HAP-1 (cell line): ENCODE data around the gene CPEB1.

Source experiments
- DNase-seq, 2 experiments: peaks; one replicate each; pipeline ENCODE4 v3.0.0-alpha.2; 2016 to 2020; ENCODE audit warnings: low spot score in 2 of 2
- H3K27me3 ChIP-seq: fragments of 250-450 bp; sonication (Bioruptor Pico); 2 replicates; pipeline ENCODE4 v1.5.1; 2020; ENCODE audit warnings: low read depth, mild to moderate bottlenecking, moderate library complexity
- H3K36me3 ChIP-seq: fragments of 250-450 bp; sonication (Bioruptor Pico); replicated peaks from 2 replicates; pipeline ENCODE4 v1.5.1; 2020; ENCODE audit warnings: mild to moderate bottlenecking
- H3K4me1 ChIP-seq: fragments of 250-450 bp; sonication (Bioruptor Pico); 2 replicates; pipeline ENCODE4 v1.5.1; 2020; ENCODE audit warnings: mild to moderate bottlenecking
- H3K4me3 ChIP-seq: fragments of 250-450 bp; sonication (Bioruptor Pico); 2 replicates; pipeline ENCODE4 v1.5.1; 2020; ENCODE audit warnings: mild to moderate bottlenecking, moderate library complexity
- H3K9me3 ChIP-seq: fragments of 250-450 bp; sonication (Bioruptor Pico); 2 replicates; pipeline ENCODE4 v1.5.1; 2020; ENCODE audit warnings: mild to moderate bottlenecking, moderate library complexity
- in situ Hi-C: fragments of 300-500 bp; cut with MboI; formaldehyde crosslinking; loops from 3 replicates; pipeline ENCODE4 v1.14.3; 2020; ENCODE audit warnings: low sequenced_read_pairs, inconsistent platforms, mixed read lengths

CPEB1 gene

GRCh38 chr15:82647045-82647834 lies at the start of gene CPEB1:
TSS of gene CPEB1 (minus strand) at chr15:82647363. CDS start at chr15:82628459, 18,904 bp downstream.
- Histone ChIP-seq H3K4me1 (peaks cover 16% of the 10 kb centered on the region), H3K9me3 (no peaks in the 10 kb centered on the region), H3K36me3 (no peaks in the 10 kb centered on the region), H3K27me3 (peaks cover 9% of the 10 kb centered on the region), H3K4me3 (peak within 1 kb of the TSS; percentile 36)
- peak; percentile 57 to 76 for DNase-seq
- in situ Hi-C loops: no loop called here

GRCh38 chr15:82692171-82692570 lies 45.0 kb upstream of the CPEB1 start:
- no peak overlapping the region for H3K4me3 ChIP-seq
- in situ Hi-C loops: no loop called here
- H3K4me1 ChIP-seq: no peaks in the 10 kb centered on the region
- peaks cover 2% of the 10 kb centered on the region; the same call in 1 of the 2 replicates for H3K27me3 ChIP-seq
- DNase-seq: no peak
- no peaks in the 10 kb centered on the region for H3K9me3 ChIP-seq
- H3K36me3 ChIP-seq: no peaks in the 10 kb centered on the region

- Histone ChIP-seq H3K27me3 (peaks cover 10% of the 10 kb centered on the region; the same call in 1 of the 2 replicates), H3K9me3 (no peaks in the 10 kb centered on the region), H3K4me3 (no peak overlapping the region), H3K4me1 (no peaks in the 10 kb centered on the region), H3K36me3 (no peaks in the 10 kb centered on the region)
- no peak for DNase-seq
- in situ Hi-C loops: no loop called here
Observed at GRCh38 chr15:82689147-82689546, 42.0 kb upstream of the CPEB1 start.

GRCh38 chr15:82688691-82689090 lies 41.5 kb upstream of the CPEB1 start:
- H3K4me3 ChIP-seq: no peak overlapping the region
- in situ Hi-C loops: no loop called here
- H3K36me3 ChIP-seq: no peaks in the 10 kb centered on the region
- no peaks in the 10 kb centered on the region for H3K4me1 ChIP-seq
- H3K27me3 ChIP-seq: peaks cover 10% of the 10 kb centered on the region; the same call in 1 of the 2 replicates
- no peaks in the 10 kb centered on the region for H3K9me3 ChIP-seq
- no peak for DNase-seq

GRCh38 chr15:82681371-82681770 lies 34.2 kb upstream of the CPEB1 start:
- Histone ChIP-seq H3K9me3 (no peaks in the 10 kb centered on the region), H3K4me3 (peak overlapping the region; percentile 56; the same call in 1 of the 2 replicates), H3K4me1 (peaks cover 3% of the 10 kb centered on the region; the same call in 1 of the 2 replicates), H3K36me3 (no peaks in the 10 kb centered on the region), H3K27me3 (peaks cover 5% of the 10 kb centered on the region; the same call in 1 of the 2 replicates)
- DNase-seq: no peak
- in situ Hi-C loops: no loop called here

- Histone ChIP-seq H3K4me1 (peaks cover 3% of the 10 kb centered on the region; the same call in 1 of the 2 replicates), H3K27me3 (peaks cover 2% of the 10 kb centered on the region; the same call in 1 of the 2 replicates), H3K36me3 (no peaks in the 10 kb centered on the region), H3K4me3 (peak overlapping the region; percentile 56), H3K9me3 (no peaks in the 10 kb centered on the region)
- in situ Hi-C loops: no loop called here
- DNase-seq: peak; percentile 85 to 92
Observed at GRCh38 chr15:82680200-82681102, 33.3 kb upstream of the CPEB1 start.

GRCh38 chr15:82679626-82680199 lies 32.5 kb upstream of the CPEB1 start:
- H3K4me3 ChIP-seq: peak overlapping the region; percentile 56
- in situ Hi-C loops: no loop called here
- no peaks in the 10 kb centered on the region; the same call in 1 of the 2 replicates for H3K27me3 ChIP-seq
- H3K4me1 ChIP-seq: peaks cover 3% of the 10 kb centered on the region; the same call in 1 of the 2 replicates
- no peak for DNase-seq
- no peaks in the 10 kb centered on the region for H3K9me3 ChIP-seq
- no peaks in the 10 kb centered on the region for H3K36me3 ChIP-seq

GRCh38 chr15:82677720-82678323 lies 30.7 kb upstream of the CPEB1 start:
- Histone ChIP-seq H3K4me3 (no peak overlapping the region), H3K9me3 (no peaks in the 10 kb centered on the region), H3K36me3 (no peaks in the 10 kb centered on the region), H3K27me3 (no peaks in the 10 kb centered on the region; the same call in 1 of the 2 replicates), H3K4me1 (peaks cover 3% of the 10 kb centered on the region; the same call in 1 of the 2 replicates)
- in situ Hi-C loops: no loop called here
- no peak for DNase-seq

- no peaks in the 10 kb centered on the region for H3K36me3 ChIP-seq
- no peaks in the 10 kb centered on the region for H3K9me3 ChIP-seq
- H3K27me3 ChIP-seq: peaks cover 3% of the 10 kb centered on the region
- H3K4me3 ChIP-seq: no peak overlapping the region
- no peak for DNase-seq
- H3K4me1 ChIP-seq: no peaks in the 10 kb centered on the region
- in situ Hi-C loops: no loop called here
Observed at GRCh38 chr15:82674873-82675272, 27.7 kb upstream of the CPEB1 start.

GRCh38 chr15:82670699-82671098 lies 23.5 kb upstream of the CPEB1 start:
- Histone ChIP-seq H3K36me3 (no peaks in the 10 kb centered on the region), H3K9me3 (no peaks in the 10 kb centered on the region), H3K4me1 (no peaks in the 10 kb centered on the region), H3K4me3 (no peak overlapping the region), H3K27me3 (peaks cover 7% of the 10 kb centered on the region; the same call in 1 of the 2 replicates)
- in situ Hi-C loops: no loop called here
- DNase-seq: no peak

- Histone ChIP-seq H3K4me3 (no peak overlapping the region), H3K36me3 (no peaks in the 10 kb centered on the region), H3K4me1 (no peaks in the 10 kb centered on the region), H3K9me3 (no peaks in the 10 kb centered on the region), H3K27me3 (peaks cover 25% of the 10 kb centered on the region)
- in situ Hi-C loops: no loop called here
- no peak for DNase-seq
Observed at GRCh38 chr15:82666606-82667005, 19.4 kb upstream of the CPEB1 start.

GRCh38 chr15:82664021-82664420 lies 16.9 kb upstream of the CPEB1 start:
- Histone ChIP-seq H3K4me3 (no peak overlapping the region), H3K9me3 (no peaks in the 10 kb centered on the region), H3K4me1 (no peaks in the 10 kb centered on the region), H3K36me3 (no peaks in the 10 kb centered on the region), H3K27me3 (peaks cover 28% of the 10 kb centered on the region)
- DNase-seq: no peak
- in situ Hi-C loops: no loop called here

- peaks cover 28% of the 10 kb centered on the region for H3K27me3 ChIP-seq
Observed at GRCh38 chr15:82663186-82663600, 16.0 kb upstream of the CPEB1 start.

More at GRCh38 chr15:82663186-82663600, 16.0 kb upstream of the CPEB1 start:
- DNase-seq: peak; percentile 66 to 95
- in situ Hi-C loops: no loop called here
- no peaks in the 10 kb centered on the region for H3K4me1 ChIP-seq
- no peak overlapping the region for H3K4me3 ChIP-seq
- no peaks in the 10 kb centered on the region for H3K9me3 ChIP-seq
- no peaks in the 10 kb centered on the region for H3K36me3 ChIP-seq
